Activated CD8-positive, alpha-beta memory T cell treated with anti-CD3 and anti-CD28 coated beads, Interleukin-2, amount 10 ng/mL, durations not matched to agents 7 days and 5 days (primary cell): Measurements from ENCODE around the gene SKA3. TPM values are rescaled to one million over a fixed set of nuclear protein-coding genes. Genes with fewer than 3 reads are reported as not detected.
"Not testable (repeated sequence)": the region's sequence is repeated elsewhere in the genome, so short reads cannot be mapped to it uniquely, and the experiment has no call there.

Experiments used
- ATAC-seq: fragments of 150-1000 bp; cut with Tn5 transposase; one replicate; pipeline ENCODE4 v1.10.0; 2021; ENCODE audit warnings: moderate library complexity
- CTCF ChIA-PET: fragments of 350-600 bp; sonication (Branson Sonifier 250); formaldehyde crosslinking; loops from one replicate; lab custom pipeline; 2021; ENCODE audit warnings: antibody characterized with exemption; lab: Charles Lee
- DNase-seq: peaks from one replicate; pipeline ENCODE4 v3.0.0-alpha.2; 2020
- H3K27ac Mint-ChIP-seq: one replicate; pipeline ENCODE4 v1.8.0; 2021; ENCODE audit warnings: mild to moderate bottlenecking, mixed read lengths
- H3K27me3 Mint-ChIP-seq: one replicate; pipeline ENCODE4 v1.8.0; 2021; ENCODE audit warnings: mixed read lengths
- H3K36me3 Mint-ChIP-seq: one replicate; pipeline ENCODE4 v1.8.0; 2021; ENCODE audit warnings: mild to moderate bottlenecking, mixed read lengths
- H3K4me1 Mint-ChIP-seq: one replicate; pipeline ENCODE4 v1.8.0; 2021; ENCODE audit warnings: mixed read lengths
- H3K4me3 Mint-ChIP-seq: one replicate; pipeline ENCODE4 v1.8.0; 2021; ENCODE audit warnings: mild to moderate bottlenecking, moderate library complexity, mixed read lengths
- H3K9me3 Mint-ChIP-seq: one replicate; pipeline ENCODE4 v1.8.0; 2022; ENCODE audit warnings: low read depth, mixed read lengths
- total RNA-seq, 2 experiments: library from RNA; stranded (reverse); gene quantifications; one replicate each; pipeline ENCODE4 v1.2.3, GENCODE V29; 2021

Gene SKA3
- total RNA-seq, 2 experiments from 2014 or later, result 36.6 to 39.6 TPM

GRCh38 chr13:21198391-21198790 is 22.0 kb upstream of the SKA3 start:
- H3K9me3 Mint-ChIP-seq, H3K36me3 Mint-ChIP-seq, CTCF ChIA-PET, H3K4me1 Mint-ChIP-seq, H3K27ac Mint-ChIP-seq, DNase-seq, H3K4me3 Mint-ChIP-seq, ATAC-seq: not testable (repeated sequence)
- peaks cover 20% of the 10 kb centered on the region for H3K27me3 Mint-ChIP-seq

GRCh38 chr13:21197606-21198225 is 21.4 kb upstream of the SKA3 start:
- H3K36me3 Mint-ChIP-seq, ATAC-seq, H3K4me1 Mint-ChIP-seq, CTCF ChIA-PET, H3K4me3 Mint-ChIP-seq, H3K27ac Mint-ChIP-seq, DNase-seq, H3K9me3 Mint-ChIP-seq: not testable (repeated sequence)
- peaks cover 20% of the 10 kb centered on the region for H3K27me3 Mint-ChIP-seq

GRCh38 chr13:21194756-21195155 is 18.4 kb upstream of the SKA3 start:
- H3K36me3 Mint-ChIP-seq, ATAC-seq, H3K4me1 Mint-ChIP-seq, DNase-seq, H3K9me3 Mint-ChIP-seq, H3K27ac Mint-ChIP-seq, H3K4me3 Mint-ChIP-seq, CTCF ChIA-PET: not testable (repeated sequence)
- peaks cover 20% of the 10 kb centered on the region for H3K27me3 Mint-ChIP-seq

GRCh38 chr13:21186410-21186809 is 10.1 kb upstream of the SKA3 start:
- H3K4me1 Mint-ChIP-seq, H3K27me3 Mint-ChIP-seq, H3K4me3 Mint-ChIP-seq, CTCF ChIA-PET, H3K9me3 Mint-ChIP-seq, ATAC-seq, DNase-seq, H3K27ac Mint-ChIP-seq, H3K36me3 Mint-ChIP-seq: not testable (repeated sequence)

GRCh38 chr13:21181671-21182070 is 5.3 kb upstream of the SKA3 start:
- CTCF ChIA-PET, result interaction anchor here (0.7 kb wide), 1 partner anchor 49 kb away, joined by 3 read pairs; no protein-coding TSS in a partner anchor
- H3K36me3 Mint-ChIP-seq, result peaks cover 4% of the 10 kb centered on the region
- H3K9me3 Mint-ChIP-seq, result no peaks in the 10 kb centered on the region
- H3K4me1 Mint-ChIP-seq, result peaks cover 17% of the 10 kb centered on the region
- no peak overlapping the region for H3K27ac Mint-ChIP-seq
- no peaks in the 10 kb centered on the region for H3K27me3 Mint-ChIP-seq
- no peak overlapping the region for H3K4me3 Mint-ChIP-seq
- ATAC-seq (no peak), DNase-seq (no peak)

- Mint-ChIP-seq H3K27ac (peak overlapping the region; percentile 97), H3K36me3 (peaks cover 12% of the 10 kb centered on the region), H3K4me1 (peaks cover 37% of the 10 kb centered on the region), H3K27me3 (no peaks in the 10 kb centered on the region), H3K4me3 (peak overlapping the region; percentile 99), H3K9me3 (no peaks in the 10 kb centered on the region)
- no peak for DNase-seq
- CTCF ChIA-PET, result interaction anchor here (0.7 to 2.6 kb wide), 13 partner anchors 9 to 300 kb away, joined by 3 to 18 read pairs (median 4); partner anchors contain the start of gene ZDHHC20
- peak; percentile 37 for ATAC-seq
Observed at GRCh38 chr13:21176982-21177284, 581 bp upstream of the SKA3 start.

- Mint-ChIP-seq H3K36me3 (peaks cover 19% of the 10 kb centered on the region), H3K27me3 (no peaks in the 10 kb centered on the region), H3K27ac (peak overlapping the region; percentile 97), H3K4me1 (peaks cover 37% of the 10 kb centered on the region), H3K4me3 (peak overlapping the region; percentile 99), H3K9me3 (no peaks in the 10 kb centered on the region)
- ATAC-seq, result no peak
- CTCF ChIA-PET, result interaction anchor here (0.8 to 2.6 kb wide), 13 partner anchors 8 to 301 kb away, joined by 3 to 18 read pairs (median 4); partner anchors contain the start of genes XPO4 and ZDHHC20
- no peak for DNase-seq
Observed at GRCh38 chr13:21175656-21176214, 617 bp downstream of the SKA3 start.

GRCh38 chr13:21173767-21174166 is 2.6 kb downstream of the SKA3 start:
- H3K27me3 Mint-ChIP-seq, DNase-seq, ATAC-seq, CTCF ChIA-PET, H3K4me3 Mint-ChIP-seq, H3K9me3 Mint-ChIP-seq, H3K27ac Mint-ChIP-seq: not testable (repeated sequence)
- Mint-ChIP-seq H3K4me1 (peaks cover 34% of the 10 kb centered on the region), H3K36me3 (peaks cover 25% of the 10 kb centered on the region)

- peaks cover 31% of the 10 kb centered on the region for H3K36me3 Mint-ChIP-seq
- no peak for DNase-seq
- H3K4me3 Mint-ChIP-seq, result no peak overlapping the region
- CTCF ChIA-PET, result no interaction called here
- no peaks in the 10 kb centered on the region for H3K27me3 Mint-ChIP-seq
- no peak for ATAC-seq
- no peak overlapping the region for H3K27ac Mint-ChIP-seq
- H3K9me3 Mint-ChIP-seq, result no peaks in the 10 kb centered on the region
- peaks cover 20% of the 10 kb centered on the region for H3K4me1 Mint-ChIP-seq
Observed at GRCh38 chr13:21171420-21171819, 4.9 kb downstream of the SKA3 start.

- DNase-seq, H3K4me3 Mint-ChIP-seq, H3K4me1 Mint-ChIP-seq, H3K27me3 Mint-ChIP-seq, H3K27ac Mint-ChIP-seq, H3K9me3 Mint-ChIP-seq, ATAC-seq: not testable (repeated sequence)
- peaks cover 24% of the 10 kb centered on the region for H3K36me3 Mint-ChIP-seq
- CTCF ChIA-PET, result interaction anchor here (1.2 kb wide), 1 partner anchor 314 kb away, joined by 3 read pairs; no protein-coding TSS in a partner anchor
Observed at GRCh38 chr13:21165606-21166005, 10.7 kb downstream of the SKA3 start.

- no peak overlapping the region for H3K27ac Mint-ChIP-seq
Observed at GRCh38 chr13:21164631-21165030, 11.7 kb downstream of the SKA3 start.

GRCh38 chr13:21152251-21152899 is 24.0 kb downstream of the SKA3 start:
- no peaks in the 10 kb centered on the region for H3K9me3 Mint-ChIP-seq
- peaks cover 38% of the 10 kb centered on the region for H3K36me3 Mint-ChIP-seq
- H3K4me1 Mint-ChIP-seq, result peaks cover 3% of the 10 kb centered on the region
- no peak for DNase-seq
- CTCF ChIA-PET, result no interaction called here
- no peak overlapping the region for H3K27ac Mint-ChIP-seq
- no peak for ATAC-seq
- H3K27me3 Mint-ChIP-seq, result no peaks in the 10 kb centered on the region
- no peak overlapping the region for H3K4me3 Mint-ChIP-seq

More at GRCh38 chr13:21164631-21165030, 11.7 kb downstream of the SKA3 start:
- DNase-seq (no peak), ATAC-seq (no peak)
- no peaks in the 10 kb centered on the region for H3K4me1 Mint-ChIP-seq
- H3K27me3 Mint-ChIP-seq, result no peaks in the 10 kb centered on the region
- CTCF ChIA-PET, result no interaction called here
- H3K36me3 Mint-ChIP-seq, result peaks cover 28% of the 10 kb centered on the region
- no peak overlapping the region for H3K4me3 Mint-ChIP-seq
- H3K9me3 Mint-ChIP-seq, result no peaks in the 10 kb centered on the region

GRCh38 chr13:21150013-21150412 is 26.3 kb downstream of the SKA3 start:
- H3K36me3 Mint-ChIP-seq, result peaks cover 37% of the 10 kb centered on the region
- no peak overlapping the region for H3K27ac Mint-ChIP-seq
- DNase-seq (no peak), ATAC-seq (no peak)
- no peak overlapping the region for H3K4me3 Mint-ChIP-seq
- CTCF ChIA-PET, result interaction anchor here (1.3 kb wide), 1 partner anchor 27 kb away, joined by 3 read pairs; no protein-coding TSS in a partner anchor
- H3K4me1 Mint-ChIP-seq, result peaks cover 3% of the 10 kb centered on the region
- no peaks in the 10 kb centered on the region for H3K27me3 Mint-ChIP-seq
- H3K9me3 Mint-ChIP-seq, result no peaks in the 10 kb centered on the region
